Kidney epithelial cell (primary cell): ENCODE measurements around the gene ATXN7. TPM values are rescaled to one million over a fixed set of nuclear protein-coding genes. Genes with fewer than 3 reads are reported as not detected.

Experiments used
- DNase-seq: peaks from one replicate; pipeline ENCODE4 v3.0.0-alpha.2; 2010; ENCODE audit warnings: low read depth
- H3K27me3 ChIP-seq: 2 replicates; pipeline ENCODE4 v1.6.0; 2011; ENCODE audit warnings: low read length; ENCODE audit not compliant: control insufficient read depth, insufficient read depth
- H3K36me3 ChIP-seq: 2 replicates; pipeline ENCODE4 v1.5.1; 2011; ENCODE audit warnings: low read length; ENCODE audit not compliant: control insufficient read depth, insufficient read depth
- H3K4me3 ChIP-seq: 2 replicates; pipeline ENCODE4 v1.5.1; 2011; ENCODE audit warnings: low read depth, mild to moderate bottlenecking, control low read depth, low read length
- total RNA-seq: library from RNA; depleted of rRNA; stranded (reverse); fragments of >200 nt; gene quantifications from 2 replicates; pipeline ENCODE4 v1.2.3, GENCODE V29; 2015
- TF ChIP-seq, protein P1 (sequence below): IDR thresholded peaks from 2 replicates; pipeline ENCODE4 v1.5.1; 2011; ENCODE audit warnings: mild to moderate bottlenecking, moderate library complexity, low read length, control low read depth, inconsistent platforms; ENCODE audit not compliant: insufficient read depth, poor library complexity, severe bottlenecking

Gene ATXN7
- total RNA-seq, 1 donor from 2014 or later = 12.3 TPM

DNA sequence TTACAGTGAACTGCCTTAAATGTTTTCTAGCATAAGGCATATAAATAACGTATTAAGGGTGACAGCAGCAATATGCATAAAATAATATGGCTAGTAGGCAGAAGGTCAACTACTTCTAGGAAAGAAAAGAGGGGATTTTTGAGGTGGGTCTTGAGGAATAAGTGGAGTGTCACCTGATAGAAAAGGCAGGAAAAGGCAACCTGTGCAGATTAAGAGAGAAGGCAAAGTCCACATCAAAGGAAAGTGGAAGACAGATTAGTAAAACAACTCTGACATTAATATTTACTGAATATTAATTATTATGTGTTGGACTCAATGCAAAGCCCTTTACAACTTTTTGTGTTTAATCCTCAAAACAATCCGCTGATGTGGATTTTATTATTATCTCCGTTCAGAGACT is 2.9 kb upstream of the ATXN7 start:
- TF ChIP-seq, protein P1, sequence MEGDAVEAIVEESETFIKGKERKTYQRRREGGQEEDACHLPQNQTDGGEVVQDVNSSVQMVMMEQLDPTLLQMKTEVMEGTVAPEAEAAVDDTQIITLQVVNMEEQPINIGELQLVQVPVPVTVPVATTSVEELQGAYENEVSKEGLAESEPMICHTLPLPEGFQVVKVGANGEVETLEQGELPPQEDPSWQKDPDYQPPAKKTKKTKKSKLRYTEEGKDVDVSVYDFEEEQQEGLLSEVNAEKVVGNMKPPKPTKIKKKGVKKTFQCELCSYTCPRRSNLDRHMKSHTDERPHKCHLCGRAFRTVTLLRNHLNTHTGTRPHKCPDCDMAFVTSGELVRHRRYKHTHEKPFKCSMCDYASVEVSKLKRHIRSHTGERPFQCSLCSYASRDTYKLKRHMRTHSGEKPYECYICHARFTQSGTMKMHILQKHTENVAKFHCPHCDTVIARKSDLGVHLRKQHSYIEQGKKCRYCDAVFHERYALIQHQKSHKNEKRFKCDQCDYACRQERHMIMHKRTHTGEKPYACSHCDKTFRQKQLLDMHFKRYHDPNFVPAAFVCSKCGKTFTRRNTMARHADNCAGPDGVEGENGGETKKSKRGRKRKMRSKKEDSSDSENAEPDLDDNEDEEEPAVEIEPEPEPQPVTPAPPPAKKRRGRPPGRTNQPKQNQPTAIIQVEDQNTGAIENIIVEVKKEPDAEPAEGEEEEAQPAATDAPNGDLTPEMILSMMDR = no peak
- no peaks in the 10 kb centered on the region for H3K36me3 ChIP-seq
- no peak for DNase-seq

GRCh38 chr3:63861306-63861705 is 2.4 kb upstream of the ATXN7 start:
- H3K4me3 ChIP-seq = no peak overlapping the region
- H3K27me3 ChIP-seq = no peaks in the 10 kb centered on the region
- DNase-seq = no peak
- H3K36me3 ChIP-seq = no peaks in the 10 kb centered on the region
- TF ChIP-seq, protein P1 = no peak

More for the DNA sequence above, 2.9 kb upstream of the ATXN7 start:
- Histone ChIP-seq H3K27me3 (no peaks in the 10 kb centered on the region), H3K4me3 (no peak overlapping the region)

- no peak for DNase-seq
- TF ChIP-seq, protein P1 = no peak
- H3K27me3 ChIP-seq = no peaks in the 10 kb centered on the region
- H3K36me3 ChIP-seq = no peaks in the 10 kb centered on the region
- peak overlapping the region; percentile 95 for H3K4me3 ChIP-seq
These were observed 890 bp upstream of the ATXN7 start for GRCh38 chr3:63862804-63863149.

DNA sequence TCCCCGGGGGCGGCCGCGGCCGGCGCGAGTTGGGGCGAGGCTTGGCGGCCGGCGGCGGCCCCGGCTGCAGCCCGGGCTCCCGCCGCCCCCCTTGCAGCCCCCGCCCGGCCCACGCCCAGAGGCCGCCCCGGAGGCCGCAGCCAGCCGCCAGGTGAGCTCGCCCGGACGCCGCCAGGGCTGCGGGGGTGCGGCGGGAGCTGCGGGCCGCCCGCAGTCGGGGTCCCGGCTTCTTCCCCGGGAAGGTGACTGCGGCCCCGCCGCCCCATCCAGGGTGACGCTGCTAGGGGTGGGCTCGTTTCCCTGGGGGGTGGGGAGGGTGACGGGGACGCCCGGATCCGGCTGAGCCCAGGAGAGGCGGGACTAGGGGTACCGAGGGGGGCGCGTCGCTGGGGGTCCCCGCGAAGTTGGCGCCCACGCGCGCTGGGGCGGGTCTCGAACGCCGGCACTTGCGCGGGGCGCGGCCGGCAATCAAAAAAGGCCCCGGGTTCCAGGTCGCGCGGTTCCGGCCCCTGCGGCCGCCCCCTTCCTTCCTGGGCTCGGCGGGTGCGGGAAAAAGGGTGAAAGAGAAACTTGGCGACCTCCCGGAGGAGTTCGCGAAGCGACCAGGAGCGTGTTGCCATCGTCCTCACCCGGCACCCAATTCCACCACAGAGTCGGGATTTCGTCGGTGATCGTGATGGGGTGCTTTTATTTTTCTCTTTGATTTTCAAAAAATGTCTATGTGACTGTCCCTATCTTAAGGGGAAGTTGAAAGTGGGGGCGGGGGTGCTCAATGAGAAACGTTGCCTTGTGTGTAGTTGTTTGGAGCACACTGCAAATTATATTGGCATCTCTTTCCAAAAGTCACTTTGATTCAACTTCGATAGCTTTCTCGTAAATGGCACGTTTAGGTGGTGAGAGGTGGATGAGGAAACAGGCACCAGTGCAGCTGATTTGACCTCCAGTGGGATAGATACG is 619 bp downstream of the ATXN7 start:
- TF ChIP-seq, protein P1 = no peak
- no peaks in the 10 kb centered on the region for H3K27me3 ChIP-seq
- no peak for DNase-seq
- peak overlapping the region; percentile 95 for H3K4me3 ChIP-seq
- H3K36me3 ChIP-seq = no peaks in the 10 kb centered on the region

DNA sequence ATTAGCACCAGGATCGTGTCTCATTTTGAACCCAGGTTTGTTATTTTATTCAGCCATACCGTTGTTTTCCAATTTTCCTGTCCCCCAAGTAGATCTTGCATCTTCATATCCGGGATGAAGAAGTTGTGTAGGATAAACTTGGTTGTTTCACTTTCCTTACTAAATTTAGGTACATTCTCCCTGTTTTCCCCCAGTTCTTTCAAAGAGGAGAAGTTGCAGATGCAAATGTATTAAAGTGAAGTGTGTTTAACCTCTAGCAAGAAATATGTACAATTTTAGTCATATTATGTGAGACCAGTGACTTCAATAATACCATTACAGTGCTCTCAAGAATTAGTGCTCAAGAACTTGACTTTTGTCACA is 1.3 kb downstream of the ATXN7 start:
- no peak for DNase-seq
- TF ChIP-seq, protein P1 = no peak
- no peaks in the 10 kb centered on the region for H3K27me3 ChIP-seq

DNA sequence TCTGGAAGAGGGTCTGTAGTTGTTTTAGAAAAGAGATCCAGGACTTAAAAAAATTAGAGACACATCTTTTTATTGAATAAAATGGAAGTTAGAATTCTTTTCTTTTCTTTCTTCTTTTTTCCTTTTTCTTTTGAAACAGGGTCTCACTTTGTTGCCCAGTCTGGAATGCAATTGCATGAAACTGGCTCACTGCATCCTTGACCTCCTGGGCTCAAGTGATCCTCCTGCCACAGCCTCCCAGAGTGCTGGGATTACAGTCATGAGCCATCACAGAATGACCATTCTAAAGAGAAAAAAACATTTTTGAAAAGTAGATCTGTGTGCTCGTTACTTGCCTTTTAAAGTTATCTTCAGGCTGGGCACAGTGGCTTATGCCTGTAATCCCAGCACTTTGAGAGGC is 3.6 kb downstream of the ATXN7 start:
- TF ChIP-seq, protein P1 = no peak
- Histone ChIP-seq H3K4me3 (no peak overlapping the region), H3K27me3 (no peaks in the 10 kb centered on the region), H3K36me3 (no peaks in the 10 kb centered on the region)
- DNase-seq = no peak

More for the DNA sequence above, 1.3 kb downstream of the ATXN7 start:
- Histone ChIP-seq H3K36me3 (no peaks in the 10 kb centered on the region), H3K4me3 (peak overlapping the region; percentile 95)
